H1 (cell line): ENCODE measurements around the gene CC2D1A. TPM values are rescaled to one million over a fixed set of nuclear protein-coding genes. Genes with fewer than 3 reads are reported as not detected.
"Not testable (repeated sequence)": the region's sequence is repeated elsewhere in the genome, so short reads cannot be mapped to it uniquely, and the experiment has no call there.

ENCODE experiments used
- CTCF ChIA-PET: fragments of 300-600 bp; sonication (Branson Sonifier 250); formaldehyde crosslinking; loops from one replicate; lab custom pipeline; 2021; ENCODE audit not compliant: partially characterized antibody; lab: Charles Lee
- POLR2A ChIA-PET: fragments of 300-600 bp; sonication (Branson Sonifier 250); formaldehyde crosslinking; loops from one replicate; lab custom pipeline; 2021; ENCODE audit warnings: inconsistent platforms; ENCODE audit not compliant: partially characterized antibody; lab: Charles Lee
- DNase-seq, 2 experiments: peaks; one replicate each; pipeline versions ENCODE4 v3.0.0 to v3.0.0-alpha.2; 2010 to 2022; ENCODE audit warnings: low spot score in 2 of 2, low read depth in 1 of 2, mixed read lengths in 1 of 2
- FAIRE-seq: peaks from 2 replicates; lab custom pipeline; 2011; peaks lifted over from hg19 to GRCh38; lab: Jason Lieb, UNC
- H2AFZ ChIP-seq: 2 replicates; pipeline ENCODE4 v1.8.1; 2012; ENCODE audit warnings: low read length, inconsistent platforms
- H2AK5ac ChIP-seq: 2 replicates; pipeline ENCODE4 v1.6.1; 2013; ENCODE audit warnings: low read depth, low read length
- H2BK120ac ChIP-seq: replicated peaks from 2 replicates; pipeline ENCODE3; 2013; ENCODE audit warnings: low read depth, low read length, inconsistent platforms
- H2BK12ac ChIP-seq: 2 replicates; pipeline ENCODE4 v1.6.1; 2013; ENCODE audit warnings: low read depth, low read length
- H2BK15ac ChIP-seq: 2 replicates; pipeline ENCODE4 v1.6.1; 2013; ENCODE audit warnings: low read length
- H2BK20ac ChIP-seq: 2 replicates; pipeline ENCODE4 v1.6.1; 2013; ENCODE audit warnings: low read length
- H2BK5ac ChIP-seq: 2 replicates; pipeline ENCODE4 v1.6.1; 2013; ENCODE audit warnings: low read depth, low read length
- H3K14ac ChIP-seq: 2 replicates; pipeline ENCODE4 v1.6.1; 2013; ENCODE audit warnings: inconsistent platforms; ENCODE audit not compliant: insufficient read length
- H3K18ac ChIP-seq: 2 replicates; pipeline ENCODE4 v1.6.1; 2013; ENCODE audit warnings: low read length; ENCODE audit errors: extremely low read depth
- H3K23ac ChIP-seq: 2 replicates; pipeline ENCODE4 v1.6.1; 2013; ENCODE audit warnings: inconsistent platforms; ENCODE audit not compliant: insufficient read length
- H3K23me2 ChIP-seq: 2 replicates; pipeline ENCODE4 v1.6.1; 2013; ENCODE audit warnings: low read depth, low read length
- H3K27ac ChIP-seq: 2 replicates; pipeline ENCODE4 v1.6.1; 2011; ENCODE audit warnings: low read depth, low read length, inconsistent platforms
- H3K27me3 ChIP-seq, 4 experiments: replicated peaks in 1 of 4; 1 replicate in 1 of 4; 2 replicates in 3 of 4; pipeline versions ENCODE4 v1.6.1 to v1.8.1; 2011 to 2013; ENCODE audit warnings: low read length in 3 of 4, mild to moderate bottlenecking in 3 of 4, inconsistent platforms in 2 of 4, mixed read lengths in 2 of 4, moderate library complexity in 1 of 4; ENCODE audit not compliant: control insufficient read depth in 3 of 4, insufficient read depth in 3 of 4; ENCODE audit errors: extremely low read depth in 1 of 4
- H3K36me3 ChIP-seq, 4 experiments: 2 replicates each; pipeline versions ENCODE4 v1.6.1 to v1.8.1; 2011 to 2013; ENCODE audit warnings: mild to moderate bottlenecking in 4 of 4, low read length in 3 of 4, moderate library complexity in 2 of 4, control low read depth in 1 of 4, inconsistent platforms in 1 of 4; ENCODE audit not compliant: insufficient read depth in 4 of 4, control insufficient read depth in 2 of 4
- H3K4ac ChIP-seq: replicated peaks from 2 replicates; pipeline ENCODE3; 2013; ENCODE audit warnings: low read length, low read depth, mixed read lengths, inconsistent platforms; ENCODE audit not compliant: insufficient read length
- H3K4me1 ChIP-seq, 4 experiments: replicated peaks in 1 of 4; 1 replicate in 1 of 4; 2 replicates in 3 of 4; pipeline versions ENCODE4 v1.6.1 to v1.8.1; 2011 to 2013; ENCODE audit warnings: low read length in 3 of 4, inconsistent platforms in 2 of 4, mixed read lengths in 1 of 4; ENCODE audit not compliant: insufficient read depth in 4 of 4, control insufficient read depth in 3 of 4
- H3K4me2 ChIP-seq, 2 experiments: 2 replicates each; pipeline versions ENCODE4 v1.6.1 to v1.8.1; 2011 to 2013; ENCODE audit warnings: low read depth in 2 of 2, low read length in 2 of 2, control low read depth in 1 of 2, inconsistent platforms in 1 of 2, mild to moderate bottlenecking in 1 of 2; ENCODE audit not compliant: insufficient read depth in 1 of 2
- H3K4me3 ChIP-seq, 4 experiments: fragments of 200-600, 300-600 bp in 1 of 4; sonication (generic), shearing (Covaris generic), sonication (Bioruptor Twin) in 1 of 4; 2 replicates each; pipeline versions ENCODE4 v1.5.1 to v1.8.1; 2011 to 2016; ENCODE audit warnings: low read length in 4 of 4, low read depth in 3 of 4, control low read depth in 2 of 4, inconsistent platforms in 2 of 4, mild to moderate bottlenecking in 2 of 4, mixed read lengths in 1 of 4, moderate library complexity in 1 of 4; ENCODE audit not compliant: insufficient read depth in 2 of 4; ENCODE audit errors: extremely low read depth in 1 of 4
- H3K56ac ChIP-seq: replicated peaks from 2 replicates; pipeline ENCODE3; 2013; ENCODE audit warnings: low read depth, mild to moderate bottlenecking, mixed read lengths, low read length, inconsistent platforms; ENCODE audit not compliant: insufficient read length
- H3K79me1 ChIP-seq: 2 replicates; pipeline ENCODE4 v1.6.1; 2013; ENCODE audit warnings: low read depth, low read length, control low read depth
- H3K79me2 ChIP-seq, 2 experiments: 2 replicates each; pipeline versions ENCODE4 v1.6.1 to v1.8.1; 2012 to 2013; ENCODE audit warnings: low read length in 2 of 2, mild to moderate bottlenecking in 2 of 2, inconsistent platforms in 1 of 2; ENCODE audit not compliant: insufficient read depth in 2 of 2, control insufficient read depth in 1 of 2
- H3K9ac ChIP-seq, 4 experiments: replicated peaks in 1 of 4; 1 replicate in 1 of 4; 2 replicates in 3 of 4; pipeline versions ENCODE4 v1.6.1 to v1.8.1; 2011 to 2013; ENCODE audit warnings: low read depth in 3 of 4, low read length in 3 of 4, control low read depth in 2 of 4, mild to moderate bottlenecking in 2 of 4, moderate library complexity in 2 of 4, inconsistent platforms in 1 of 4; ENCODE audit errors: extremely low read depth in 1 of 4
- H3K9me3 ChIP-seq, 2 experiments: 2 replicates each; pipeline versions ENCODE4 v1.6.1 to v1.8.1; 2012 to 2013; ENCODE audit warnings: mild to moderate bottlenecking in 2 of 2, moderate library complexity in 2 of 2, control low read depth in 1 of 2, inconsistent platforms in 1 of 2, low read depth in 1 of 2, low read length in 1 of 2, mixed read lengths in 1 of 2; ENCODE audit not compliant: insufficient read depth in 2 of 2
- H4K20me1 ChIP-seq, 2 experiments: replicated peaks in 1 of 2; 2 replicates each; pipeline versions ENCODE3 to v1.8.1; 2011 to 2013; ENCODE audit warnings: inconsistent platforms in 2 of 2, low read length in 2 of 2, mild to moderate bottlenecking in 1 of 2; ENCODE audit not compliant: insufficient read depth in 2 of 2, control insufficient read depth in 1 of 2
- H4K5ac ChIP-seq: 2 replicates; pipeline ENCODE4 v1.6.1; 2013; ENCODE audit warnings: low read length, low read depth, mixed read lengths, inconsistent platforms; ENCODE audit not compliant: insufficient read length
- H4K8ac ChIP-seq: 2 replicates; pipeline ENCODE4 v1.8.0; 2013; ENCODE audit warnings: mild to moderate bottlenecking, moderate library complexity, low read length, inconsistent platforms; ENCODE audit not compliant: insufficient read depth; ENCODE audit errors: extremely low read depth
- H4K91ac ChIP-seq: replicated peaks from 2 replicates; pipeline ENCODE3; 2013; ENCODE audit warnings: low read length, mixed read lengths, inconsistent platforms; ENCODE audit not compliant: insufficient read length
- EGR1 ChIP-seq: IDR thresholded peaks from 2 replicates; pipeline ENCODE4 v1.6.1; 2011; ENCODE audit warnings: low read depth, low read length, borderline replicate concordance
- SIX5 ChIP-seq: IDR thresholded peaks from 2 replicates; pipeline ENCODE4 v1.6.1; 2011; ENCODE audit warnings: mild to moderate bottlenecking, low read depth, low read length
- WGBS, 2 experiments: shearing (Covaris generic) in 1 of 2; methylation state at CpG; one replicate each; pipeline versions ENCODE4 v1.1.6 to v1.1.7; 2013 to 2015; ENCODE audit warnings: low lambda C conversion rate in 2 of 2, mixed read lengths in 2 of 2, inconsistent platforms in 1 of 2, low coverage in 1 of 2, missing lambda C conversion rate in 1 of 2; ENCODE audit not compliant: insufficient replicate concordance in 2 of 2, insufficient coverage in 1 of 2, insufficient read length in 1 of 2; ENCODE audit errors: extremely low coverage in 1 of 2, missing lambda C conversion rate in 1 of 2; 5-methylcytosine and 5-hydroxymethylcytosine counted together
- polyA plus RNA-seq, 7 experiments: library from polyadenylated mRNA; depleted of rRNA in 3 of 7; stranded (reverse) in 5 of 7; unstranded in 2 of 7; fragments of >200 nt in 5 of 7; fragments of 200-250 nt in 2 of 7; gene quantifications; 1 replicate in 5 of 7; 2 replicates in 1 of 7; 4 replicates in 1 of 7; pipeline versions ENCODE4 v1.2.1 to v1.2.3, GENCODE V29; 2011 to 2013; ENCODE audit warnings: missing spikeins in 2 of 7, mixed read lengths in 2 of 7
- total RNA-seq: library from RNA; stranded (reverse); fragmentation: NEBNext Ultra II Directional; extraction: Animal tissue kit (Norgen Biotek cat#: 25700); gene quantifications from 2 replicates; pipeline ENCODE4 v1.2.1, GENCODE V29; 2021

The CC2D1A gene
- total and polyA plus RNA-seq, 2 of the 8 experiments (the other 6 are each of a cell fraction or from before 2014, with no cell fraction given) = 12.5 to 33.0 TPM

- TF ChIP-seq EGR1 (no peak), SIX5 (no peak)
Measured at GRCh38 chr19:13966684-13967128, 60.7 kb downstream of the CC2D1A start (continued).

GRCh38 chr19:13967206-13967605, 61.2 kb downstream of the CC2D1A start:
- not testable (repeated sequence) for H4K5ac ChIP-seq, H2BK15ac ChIP-seq, H3K79me1 ChIP-seq, DNase-seq, H3K56ac ChIP-seq, H4K20me1 ChIP-seq, H3K18ac ChIP-seq, H4K8ac ChIP-seq, H3K27ac ChIP-seq, H3K79me2 ChIP-seq, H3K4me1 ChIP-seq, H2BK12ac ChIP-seq, H3K4ac ChIP-seq, H2AFZ ChIP-seq, H4K91ac ChIP-seq, H3K27me3 ChIP-seq, H2AK5ac ChIP-seq, H3K9ac ChIP-seq, H2BK120ac ChIP-seq, H3K23ac ChIP-seq, H2BK20ac ChIP-seq, H2BK5ac ChIP-seq, H3K9me3 ChIP-seq, H3K4me3 ChIP-seq, H3K4me2 ChIP-seq, H3K14ac ChIP-seq, FAIRE-seq
- H3K23me2 ChIP-seq = peaks cover 10% of the 10 kb centered on the region; the same call in 1 of the 2 replicates
- 91% methylated on average over 8 of the region's 8 CpGs; no CpG with 5 or more reads in 1 of the 2 experiments for WGBS, 2 experiments
- ChIA-PET POLR2A (interaction anchor here (0.6 to 1.3 kb wide), 3 partner anchors 11 to 60 kb away, joined by 3 read pairs; no protein-coding TSS in a partner anchor), CTCF (interaction anchor here (0.7 to 0.9 kb wide), 2 partner anchors 13 to 109 kb away, joined by 3 to 5 read pairs; no protein-coding TSS in a partner anchor)
- H3K36me3 ChIP-seq = peaks cover 0 to 15% (median 8%) of the 10 kb centered on the region in 4 experiments; a peak in 5 of 8 replicates
